Inflammatory macrophage treated with lipopolysaccharide for 4 hours (primary cell): ENCODE data around the gene SORCS3.

Experiments
- DNase-seq: peaks from one replicate; pipeline ENCODE4 v3.0.0-alpha.2; 2020

Gene SORCS3

DNA sequence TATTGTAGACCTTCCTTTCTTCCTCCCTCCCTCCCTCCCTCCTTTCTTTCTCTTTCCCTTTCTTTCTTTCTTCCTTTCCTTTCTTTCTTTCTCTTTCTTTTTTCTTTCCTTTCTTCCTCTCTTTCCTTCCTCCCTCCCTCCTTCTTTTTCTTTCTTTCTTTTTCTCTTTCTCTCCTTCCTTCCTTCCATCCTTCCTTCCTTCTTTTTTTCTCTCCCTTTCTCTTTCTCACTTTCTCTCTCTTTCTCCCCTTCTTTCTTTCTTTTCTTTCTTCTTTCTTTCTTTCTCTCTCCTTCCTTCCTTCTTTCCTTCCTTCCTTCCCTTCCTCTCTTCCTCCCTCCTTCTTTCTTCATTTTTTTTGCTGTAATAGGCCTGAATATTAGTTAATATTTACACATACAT is 638.0 kb downstream of the SORCS3 start:
- no peak for DNase-seq

DNA sequence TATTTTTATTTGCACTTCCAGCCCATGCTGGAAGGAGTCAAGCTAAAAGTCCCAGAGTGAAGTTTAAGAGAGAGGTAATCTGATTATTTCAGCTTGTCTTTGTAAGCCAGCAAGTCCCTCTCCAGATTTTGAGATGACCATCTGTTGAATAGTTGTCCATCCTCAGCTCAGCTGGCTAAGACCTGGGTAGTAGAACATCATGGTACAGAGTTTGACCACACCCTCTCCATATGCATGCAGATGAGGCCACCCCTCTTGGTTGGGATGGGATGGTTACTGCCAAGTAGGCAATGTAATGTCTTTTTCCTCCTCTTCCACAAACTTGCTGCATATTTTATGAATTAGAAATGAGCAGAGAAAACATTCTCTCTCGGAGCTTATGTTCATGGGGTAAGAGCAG is 639.8 kb downstream of the SORCS3 start:
- DNase-seq: no peak

DNA sequence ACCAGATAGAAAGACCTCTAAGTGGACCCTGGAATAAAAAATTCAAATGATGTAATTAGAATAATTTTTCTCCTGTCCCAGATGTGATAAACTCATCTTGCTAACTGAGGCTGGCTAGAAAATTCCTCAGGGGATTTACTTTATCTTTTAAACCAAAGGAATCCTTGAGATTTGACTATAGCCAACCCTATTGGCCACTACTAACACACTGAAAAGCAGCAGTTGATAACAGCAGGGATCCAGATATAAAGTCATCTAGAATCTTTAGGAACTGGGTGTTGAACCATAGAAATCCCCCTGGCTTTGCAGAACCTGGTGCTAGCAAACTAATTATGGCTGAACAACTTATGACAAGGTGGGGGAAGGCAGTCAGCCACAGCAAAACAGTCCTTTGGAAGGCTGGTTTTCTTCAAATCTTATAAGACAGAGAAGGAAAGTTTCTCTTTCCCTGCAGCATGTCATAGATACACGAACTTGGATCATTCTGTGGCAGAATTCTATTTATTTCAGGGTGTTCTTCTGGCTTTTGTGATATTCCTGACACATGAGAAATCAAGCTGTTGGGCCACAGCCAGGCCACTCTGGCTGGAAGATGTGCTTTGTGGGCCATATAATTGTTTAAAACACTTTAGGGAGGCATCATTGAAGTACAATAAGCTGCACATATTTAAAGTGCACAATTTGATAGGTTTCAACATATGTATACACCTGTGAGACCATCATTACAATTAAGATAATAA is 643.6 kb downstream of the SORCS3 start:
- DNase-seq: no peak

GRCh38 chr10:105288026-105288425 is 646.9 kb downstream of the SORCS3 start:
- no peak for DNase-seq

- DNase-seq: no peak
These were observed 647.5 kb downstream of the SORCS3 start for GRCh38 chr10:105288613-105289012.

GRCh38 chr10:105291571-105291970 is 650.5 kb downstream of the SORCS3 start:
- DNase-seq: no peak

- no peak for DNase-seq
These were observed 651.1 kb downstream of the SORCS3 start for GRCh38 chr10:105292236-105292635.
